GM21825 (cell line): ENCODE measurements around the gene FOLR2.
"Not testable (repeated sequence)": the region's sequence is repeated elsewhere in the genome, so short reads cannot be mapped to it uniquely, and the experiment has no call there.

Experiments used
- ATAC-seq: cut with Tn5 transposase; IDR thresholded peaks from one replicate; pipeline ENCODE4 v1.9.1; 2021; ENCODE audit warnings: mild to moderate bottlenecking, moderate library complexity; ENCODE audit not compliant: unreplicated experiment

Gene FOLR2

DNA sequence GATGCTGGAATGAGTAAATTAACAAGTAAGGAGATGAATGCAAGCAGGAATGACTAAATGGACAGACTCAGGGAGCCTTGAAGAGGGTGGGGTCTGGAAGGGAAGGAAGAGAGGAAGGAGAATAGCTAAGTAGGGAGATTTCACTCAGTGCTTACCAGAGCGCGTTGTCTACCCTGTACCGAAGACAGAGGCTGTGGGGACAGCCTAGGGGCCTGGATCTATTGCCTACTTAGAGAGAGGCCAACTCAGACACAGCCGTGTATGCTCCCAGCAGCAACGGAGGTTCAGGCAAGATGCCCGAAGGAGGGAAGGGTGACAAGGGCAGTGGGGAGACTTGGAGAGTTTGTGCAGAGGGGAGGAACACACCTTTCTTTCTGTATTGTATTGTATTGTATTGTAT, at the start of gene FOLR2:
TSS of gene FOLR2 (plus strand) at position 157 of the 400 bp plus-strand sequence. CDS start 1,791 bp downstream, outside the sequence.
- ATAC-seq, result no peak

DNA sequence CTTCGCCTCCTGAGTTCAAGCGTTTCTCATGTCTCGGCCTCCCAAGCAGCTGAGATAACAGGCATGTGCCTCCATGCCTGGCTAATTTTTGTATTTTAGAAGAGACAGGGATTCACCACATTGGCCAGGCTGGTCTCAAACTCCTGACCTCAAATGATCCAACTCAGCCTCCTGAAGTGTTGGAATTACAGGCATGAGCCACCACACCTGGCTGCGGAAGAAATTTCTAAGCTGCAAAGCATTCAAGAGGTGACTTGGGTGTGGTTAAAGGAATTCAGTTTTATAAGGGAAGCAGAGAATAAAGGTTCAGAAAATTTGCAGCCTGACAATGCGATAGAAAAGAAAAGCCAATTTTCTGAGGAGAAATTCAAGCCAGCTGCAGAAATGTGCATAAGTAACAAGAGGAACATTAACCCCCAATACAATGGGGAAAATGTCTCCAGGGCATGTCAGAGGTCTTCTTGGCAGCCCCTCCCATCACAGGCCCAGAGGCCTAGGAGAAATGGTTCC, 47.5 kb upstream of the FOLR2 start:
- not testable (repeated sequence) for ATAC-seq

DNA sequence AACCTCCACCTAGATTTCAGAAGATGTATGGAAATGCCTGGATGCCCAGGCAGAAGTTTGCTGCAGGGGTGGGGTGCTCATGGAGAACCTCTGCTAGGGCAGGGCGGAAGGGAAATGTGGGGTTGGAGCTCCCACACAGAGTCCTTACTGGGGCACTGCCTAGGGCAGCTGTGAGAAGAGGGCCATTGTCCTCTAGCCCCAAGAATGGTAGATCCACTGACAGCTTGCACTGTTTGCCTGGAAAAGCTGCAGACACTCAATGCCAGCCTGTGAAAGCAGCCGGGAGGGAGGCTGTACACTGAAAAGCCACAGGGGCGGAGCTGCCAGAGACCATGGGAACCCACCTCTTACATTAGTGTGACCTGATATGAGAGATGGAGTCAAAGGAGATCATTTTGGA, 46.8 kb upstream of the FOLR2 start:
- ATAC-seq, result not testable (repeated sequence)

DNA sequence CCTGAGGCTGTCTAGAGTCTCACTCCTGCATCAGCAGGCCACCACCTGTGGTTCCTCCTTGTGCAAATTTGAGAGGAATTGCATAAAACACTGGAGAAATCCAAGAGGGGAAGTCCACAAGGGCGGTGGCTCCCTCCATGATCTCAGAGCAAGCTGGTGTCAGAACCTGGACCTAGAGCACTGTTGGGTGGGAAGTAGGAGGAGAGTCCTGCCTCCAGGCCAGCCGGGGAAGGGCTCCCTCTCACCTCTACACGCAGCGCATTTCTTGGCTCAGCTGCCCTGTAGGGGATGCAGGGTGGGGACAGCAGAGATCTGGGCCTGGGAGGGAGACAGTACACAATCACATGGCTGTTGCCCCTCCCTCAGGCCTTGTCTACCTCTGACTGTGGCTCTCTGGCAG, 44.6 kb upstream of the FOLR2 start:
- not testable (repeated sequence) for ATAC-seq

DNA sequence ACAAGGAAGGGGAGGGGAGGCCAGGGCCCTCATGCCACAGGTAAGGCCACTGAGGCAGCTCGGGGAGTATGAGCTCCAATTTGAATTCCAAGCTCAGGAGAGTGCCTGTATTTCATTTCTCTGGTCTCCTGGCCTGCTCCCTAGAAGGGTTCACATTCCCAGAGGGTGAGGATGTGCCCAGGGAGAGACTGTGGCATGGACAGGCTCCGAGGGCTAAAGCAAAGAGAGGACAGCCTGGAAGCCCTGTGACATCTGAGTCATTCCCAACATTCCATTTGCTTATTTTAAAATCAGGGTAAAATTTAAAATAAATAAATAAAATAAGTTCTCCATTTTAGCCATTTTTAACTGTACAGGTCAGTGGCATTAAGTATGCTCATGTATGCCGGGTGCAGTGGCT, 43.3 kb upstream of the FOLR2 start:
- no peak for ATAC-seq

DNA sequence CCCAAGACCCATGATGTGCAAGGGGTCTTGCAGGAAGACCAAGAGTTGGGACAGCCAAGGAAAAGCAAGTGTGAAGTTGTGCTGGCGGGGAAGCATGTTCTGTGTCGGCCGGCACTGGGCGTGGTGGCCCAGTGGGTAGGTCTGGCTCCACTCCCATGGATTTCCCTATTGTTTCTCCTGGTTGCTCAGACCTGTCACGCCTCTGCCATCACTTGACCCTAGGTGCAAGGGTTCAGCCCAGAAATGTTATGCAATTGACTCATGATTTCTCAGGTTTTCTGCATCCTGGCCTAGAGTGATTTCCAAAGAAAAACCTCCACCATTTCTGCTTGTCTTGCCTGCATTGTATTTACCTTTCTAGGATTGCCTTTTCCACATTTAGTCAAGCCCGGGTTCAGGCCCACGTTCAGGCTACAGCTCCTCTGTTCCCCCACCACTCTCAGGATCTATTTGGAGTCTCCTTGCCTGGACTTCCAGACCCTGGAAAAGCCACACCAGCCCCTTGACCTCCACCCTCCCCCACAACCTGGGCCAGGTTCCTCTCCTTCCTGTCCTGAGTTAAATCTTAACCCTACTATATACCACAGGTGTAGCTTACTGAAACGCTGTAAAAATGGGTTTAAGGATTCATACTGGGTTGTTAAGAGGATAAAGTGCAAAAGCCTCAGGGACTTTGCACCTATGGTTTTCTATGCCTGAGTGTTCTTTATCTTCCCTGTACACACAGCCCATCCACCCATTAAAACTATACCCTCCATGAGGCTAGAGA, 42.1 kb upstream of the FOLR2 start:
- no peak for ATAC-seq

DNA sequence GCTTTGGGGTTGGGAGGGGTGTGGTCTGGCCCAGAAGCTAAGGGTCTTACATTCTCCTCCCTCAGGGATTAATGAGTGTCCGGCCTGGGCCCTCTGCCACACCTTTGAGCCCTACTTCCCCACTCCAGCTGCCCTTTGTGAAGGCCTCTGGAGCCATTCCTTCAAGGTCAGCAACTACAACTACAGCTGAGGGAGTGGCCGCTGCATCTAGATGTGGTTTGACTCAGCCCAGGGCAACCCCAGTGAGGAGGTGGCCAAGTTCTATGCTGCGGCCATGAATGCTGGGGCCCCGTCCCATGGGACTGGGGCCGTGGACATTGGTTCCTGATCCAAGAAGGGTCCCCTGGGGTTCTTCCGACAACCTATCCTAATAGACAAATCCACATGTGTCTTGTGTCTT, 38.9 kb upstream of the FOLR2 start:
- ATAC-seq, result no peak

DNA sequence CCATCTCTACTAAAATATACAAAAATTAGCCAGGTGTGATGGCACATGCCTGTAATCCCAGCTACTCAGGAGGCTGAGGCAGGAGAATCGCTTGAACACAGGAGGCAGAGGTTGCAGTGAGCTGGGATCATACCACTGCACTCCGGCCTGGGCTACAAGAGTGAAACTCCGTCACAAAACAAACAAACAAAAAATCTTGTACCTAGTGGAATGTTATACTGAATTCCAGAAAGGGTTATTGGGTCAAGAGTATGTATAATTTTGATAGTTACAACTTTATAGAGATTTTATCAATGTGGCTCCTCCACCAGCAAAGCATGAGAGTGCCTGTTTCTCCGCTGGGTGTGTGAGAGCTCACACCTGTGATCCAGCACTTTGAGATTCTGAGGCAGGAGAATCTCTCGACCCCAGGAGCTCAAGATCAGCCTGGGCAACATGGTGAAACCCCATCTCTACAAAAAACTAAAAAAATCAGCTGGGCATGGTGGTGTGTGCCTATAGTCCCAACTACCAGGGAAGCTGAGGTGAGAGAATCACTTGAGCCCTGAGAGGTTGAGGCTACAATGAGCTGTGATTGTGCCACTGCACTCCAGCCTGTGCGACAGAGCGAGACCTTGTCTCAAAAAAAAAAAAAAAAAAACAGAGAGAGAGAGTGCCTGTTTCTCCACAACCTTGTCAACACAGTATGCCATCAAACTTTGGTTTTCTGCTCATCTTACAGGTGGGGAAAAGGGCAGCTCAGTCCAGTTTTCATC, 37.4 kb upstream of the FOLR2 start:
- no peak for ATAC-seq

DNA sequence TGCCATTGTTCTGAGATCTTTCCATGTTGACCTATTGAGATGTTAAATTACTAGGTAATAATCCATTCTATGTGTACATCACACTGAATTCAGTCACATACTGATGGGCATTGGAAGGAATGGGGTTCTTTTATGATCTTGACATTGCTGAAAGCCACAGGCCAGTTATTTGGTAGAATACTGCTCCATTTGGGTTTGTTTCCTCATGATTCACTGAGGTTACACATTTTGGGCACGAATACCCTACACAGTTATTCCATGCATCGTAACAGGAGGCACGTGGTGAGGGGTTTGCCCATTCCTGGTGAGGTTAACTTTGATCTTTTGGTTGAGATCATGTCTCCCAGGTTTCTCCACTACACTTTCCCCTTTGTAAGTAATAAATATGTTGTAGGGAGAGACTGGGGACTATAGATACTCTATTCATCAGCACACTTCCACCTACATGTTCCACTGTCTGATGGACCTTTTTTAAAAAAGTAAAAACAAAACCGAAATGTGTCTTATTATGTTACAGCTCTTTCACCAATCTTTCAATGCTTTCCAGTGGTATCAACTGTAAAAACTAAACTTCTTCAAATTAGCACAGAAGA, 36.7 kb upstream of the FOLR2 start:
- ATAC-seq, result no peak

DNA sequence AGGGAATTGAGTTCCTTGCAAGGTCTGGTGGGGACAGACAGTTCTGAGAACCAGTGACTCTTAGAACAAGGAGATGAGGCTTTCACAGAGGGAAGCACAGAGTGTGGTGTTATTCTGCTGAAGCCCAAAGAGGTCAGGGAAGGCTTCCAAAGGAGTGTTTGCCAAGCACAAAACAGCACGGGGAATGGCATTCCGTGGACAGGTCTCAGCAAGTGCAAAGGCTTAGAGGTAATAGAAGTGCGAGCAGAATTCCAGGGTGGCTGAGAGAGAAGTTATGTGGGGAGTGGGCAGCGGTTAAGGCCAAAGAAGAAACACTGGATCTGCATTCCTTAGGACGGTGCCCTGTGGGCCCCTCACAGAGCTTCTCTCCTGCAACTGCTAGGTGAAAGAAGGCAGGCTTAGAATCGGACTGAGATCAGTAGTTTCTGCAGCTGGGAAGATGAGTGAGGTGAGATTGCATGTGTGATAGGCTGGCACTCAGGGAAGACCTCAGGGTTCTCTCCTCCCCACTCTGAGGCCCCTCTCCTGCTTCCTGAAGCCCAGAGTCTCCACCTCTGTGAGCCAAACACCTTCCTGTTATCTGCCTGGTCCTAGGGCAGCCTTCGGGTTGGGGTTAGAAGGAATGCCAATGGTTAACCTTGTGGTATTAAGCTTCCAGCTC, 35.6 kb upstream of the FOLR2 start:
- not testable (repeated sequence) for ATAC-seq

DNA sequence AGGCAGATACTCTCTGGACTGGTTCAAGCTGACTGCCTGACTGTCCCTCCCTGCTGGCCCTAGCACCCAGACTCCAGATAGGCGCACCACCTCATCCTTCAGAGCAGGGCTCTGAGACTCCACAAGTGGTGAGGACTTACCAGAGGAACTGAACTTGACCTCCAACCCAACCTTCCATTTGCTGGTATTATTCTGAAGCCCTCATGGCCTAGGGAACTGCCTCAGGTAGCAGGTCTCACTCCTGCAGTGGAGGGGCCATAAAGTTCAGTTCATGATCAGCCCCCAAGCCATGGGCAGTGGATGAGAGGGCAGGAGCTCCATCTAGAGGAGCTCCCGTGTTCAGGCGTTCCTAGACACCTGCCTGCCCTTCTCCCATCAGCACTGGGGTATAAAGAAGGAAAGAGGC, 35.0 kb upstream of the FOLR2 start:
- ATAC-seq, result not testable (repeated sequence)

DNA sequence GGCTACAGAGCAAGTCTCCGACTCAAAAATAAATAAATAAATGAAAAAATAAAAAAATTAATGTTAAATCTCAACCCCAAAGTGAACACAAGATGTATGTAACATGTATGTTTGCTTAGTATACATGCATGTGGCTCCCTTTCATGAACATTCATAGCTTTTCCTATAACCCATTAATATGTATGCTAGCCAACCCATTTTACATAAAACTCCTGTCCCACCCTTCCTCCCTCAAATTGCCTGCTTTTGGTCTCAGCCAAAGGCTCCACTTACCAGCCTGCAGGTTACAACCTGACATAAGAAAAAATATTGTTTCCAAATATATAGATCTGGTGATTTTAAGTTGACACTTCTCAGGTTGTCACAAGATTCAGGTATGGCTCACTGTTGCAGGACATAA, 28.3 kb upstream of the FOLR2 start:
- no peak for ATAC-seq

DNA sequence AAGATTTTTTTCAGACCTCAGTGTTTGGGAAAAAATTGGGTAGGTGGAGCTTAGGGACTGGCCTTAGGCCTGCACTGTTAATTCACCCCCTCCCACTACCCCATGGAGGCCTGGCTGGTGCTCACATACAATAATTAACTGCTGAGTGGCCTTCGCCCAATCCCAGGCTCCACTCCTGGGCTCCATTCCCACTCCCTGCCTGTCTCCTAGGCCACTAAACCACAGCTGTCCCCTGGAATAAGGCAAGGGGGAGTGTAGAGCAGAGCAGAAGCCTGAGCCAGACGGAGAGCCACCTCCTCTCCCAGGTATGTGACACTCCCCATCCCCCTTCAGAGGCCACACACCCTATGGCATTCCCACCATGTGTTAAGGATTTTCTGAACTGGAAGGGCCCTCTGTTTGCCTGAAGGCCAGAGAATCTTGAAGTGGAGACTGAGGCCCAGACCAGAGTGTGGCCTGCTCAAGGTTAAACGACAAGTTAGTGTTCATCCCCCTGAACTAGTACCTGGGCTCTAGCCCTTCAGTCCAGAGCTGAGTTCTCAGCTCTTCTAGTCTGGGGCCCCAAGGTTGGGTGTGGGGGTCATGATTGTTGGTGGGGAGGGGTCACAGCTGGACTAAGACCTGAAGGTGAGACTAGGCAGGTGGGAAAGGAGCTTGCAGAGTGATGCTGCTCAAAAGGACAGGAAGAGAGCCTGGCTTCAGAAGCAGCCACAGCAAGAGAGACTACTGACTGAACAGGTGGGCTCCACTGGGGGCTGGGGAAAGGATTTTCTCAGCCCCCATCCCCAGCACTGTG, 26.9 kb upstream of the FOLR2 start:
- no peak for ATAC-seq

DNA sequence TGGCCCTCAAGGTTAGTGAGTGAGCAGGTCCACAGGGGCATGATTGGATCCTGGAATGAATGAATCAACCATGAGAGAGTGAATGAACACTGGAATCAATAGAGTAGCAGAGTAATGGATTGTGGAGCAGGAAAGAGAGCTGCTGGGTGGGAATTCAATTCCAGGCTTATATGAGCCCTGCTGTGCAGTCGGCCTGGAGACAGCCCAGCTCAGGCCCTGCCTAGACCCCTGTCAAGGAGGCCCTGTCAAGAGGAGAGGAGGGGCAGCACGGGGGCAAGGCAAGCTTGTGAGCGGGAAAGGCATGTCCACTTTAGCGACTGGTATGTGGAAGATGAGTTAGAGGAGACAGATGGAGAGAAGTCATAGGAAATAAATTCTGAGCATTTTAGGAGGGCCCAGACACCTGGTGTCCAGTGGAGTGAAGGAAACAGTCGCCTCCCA, 25.9 kb upstream of the FOLR2 start:
- no peak for ATAC-seq

DNA sequence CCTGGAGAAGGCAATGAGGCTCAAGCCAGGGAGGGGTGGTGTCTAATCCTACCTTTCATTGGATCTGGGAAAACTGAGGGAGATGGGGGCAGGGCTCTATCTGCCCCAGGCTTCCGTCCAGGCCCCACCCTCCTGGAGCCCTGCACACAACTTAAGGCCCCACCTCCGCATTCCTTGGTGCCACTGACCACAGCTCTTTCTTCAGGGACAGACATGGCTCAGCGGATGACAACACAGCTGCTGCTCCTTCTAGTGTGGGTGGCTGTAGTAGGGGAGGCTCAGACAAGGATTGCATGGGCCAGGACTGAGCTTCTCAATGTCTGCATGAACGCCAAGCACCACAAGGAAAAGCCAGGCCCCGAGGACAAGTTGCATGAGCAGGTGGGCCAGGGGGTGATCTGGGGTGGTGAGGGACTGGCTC, 24.6 kb upstream of the FOLR2 start, which contains the start of gene FOLR1:
TSS of gene FOLR1 (plus strand) at position 180 of the 421 bp plus-strand sequence. CDS start at position 214, 34 bp downstream.
- ATAC-seq, result no peak

DNA sequence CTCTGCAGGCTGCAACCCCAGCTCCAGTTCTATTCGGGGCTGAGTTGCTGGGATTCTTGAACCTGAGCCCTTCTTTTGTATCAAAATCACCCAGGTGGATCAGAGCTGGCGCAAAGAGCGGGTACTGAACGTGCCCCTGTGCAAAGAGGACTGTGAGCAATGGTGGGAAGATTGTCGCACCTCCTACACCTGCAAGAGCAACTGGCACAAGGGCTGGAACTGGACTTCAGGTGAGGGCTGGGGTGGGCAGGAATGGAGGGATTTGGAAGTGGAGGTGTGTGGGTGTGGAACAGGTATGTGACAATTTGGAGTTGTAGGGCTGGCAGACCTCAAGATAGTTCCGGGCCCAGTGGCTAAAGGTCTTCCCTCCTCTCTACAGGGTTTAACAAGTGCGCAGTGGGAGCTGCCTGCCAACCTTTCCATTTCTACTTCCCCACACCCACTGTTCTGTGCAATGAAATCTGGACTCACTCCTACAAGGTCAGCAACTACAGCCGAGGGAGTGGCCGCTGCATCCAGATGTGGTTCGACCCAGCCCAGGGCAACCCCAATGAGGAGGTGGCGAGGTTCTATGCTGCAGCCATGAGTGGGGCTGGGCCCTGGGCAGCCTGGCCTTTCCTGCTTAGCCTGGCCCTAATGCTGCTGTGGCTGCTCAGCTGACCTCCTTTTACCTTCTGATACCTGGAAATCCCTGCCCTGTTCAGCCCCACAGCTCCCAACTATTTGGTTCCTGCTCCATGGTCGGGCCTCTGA, 20.9 kb upstream of the FOLR2 start:
- ATAC-seq, result no peak

DNA sequence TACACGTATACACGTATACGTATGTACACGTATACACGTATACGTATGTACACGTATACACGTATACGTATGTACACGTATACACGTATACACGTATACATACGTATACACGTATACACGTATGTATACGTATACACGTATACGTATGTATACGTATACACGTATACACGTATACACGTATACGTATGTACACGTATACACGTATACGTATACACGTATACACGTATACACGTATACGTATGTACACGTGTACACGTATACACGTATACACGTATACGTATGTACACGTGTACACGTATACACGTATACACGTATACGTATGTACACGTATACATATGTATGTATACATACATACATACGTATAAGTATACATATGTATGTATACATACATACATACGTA, 15.1 kb upstream of the FOLR2 start:
- not testable (repeated sequence) for ATAC-seq

DNA sequence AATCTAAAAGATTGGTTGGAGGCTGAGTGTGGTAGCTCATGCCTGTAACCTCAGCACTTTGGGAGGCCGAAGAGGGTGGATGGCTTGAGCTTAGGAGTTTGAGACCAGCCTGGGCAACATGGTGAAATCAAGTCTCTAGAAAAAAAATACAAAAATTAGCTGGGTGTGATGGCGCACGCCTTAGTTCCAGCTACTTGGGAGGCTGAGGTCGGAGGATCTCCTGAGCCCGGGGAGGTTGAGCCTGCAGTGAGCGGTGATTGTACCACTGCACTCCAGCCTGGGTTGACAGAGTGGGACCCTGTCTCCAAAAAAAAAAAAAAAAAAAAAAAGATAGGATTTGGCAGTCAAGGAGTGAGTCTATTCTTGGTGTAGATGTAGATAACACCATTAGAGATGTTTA, 14.0 kb upstream of the FOLR2 start:
- ATAC-seq, result no peak

DNA sequence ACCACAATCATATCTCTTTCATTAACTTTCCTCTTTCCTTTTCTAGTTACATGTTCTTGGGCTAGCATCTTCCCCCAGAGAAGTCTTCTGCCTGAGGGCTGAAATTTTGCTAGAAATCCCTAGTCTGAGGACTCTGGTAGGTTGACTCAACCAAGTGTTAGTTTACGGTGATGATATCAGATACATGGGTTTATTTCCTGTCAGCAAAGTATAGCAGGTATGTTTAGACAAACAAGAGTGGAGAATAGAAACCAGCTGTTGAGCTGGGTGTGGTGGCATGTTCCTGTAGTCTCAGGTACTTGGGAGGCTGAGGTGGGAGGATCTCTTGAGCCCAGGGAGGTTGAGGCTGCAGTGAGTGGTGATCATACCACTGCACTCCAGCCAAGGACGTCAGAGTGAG, 13.4 kb upstream of the FOLR2 start:
- no peak for ATAC-seq
